Dermis blood vessel endothelial cell (primary cell): ENCODE data around the gene LMNA. TPM values are rescaled to one million over a fixed set of nuclear protein-coding genes. Genes with fewer than 3 reads are reported as not detected.
"Not testable (repeated sequence)": the region's sequence is repeated elsewhere in the genome, so short reads cannot be mapped to it uniquely, and the experiment has no call there.

Experiments used
- DNase-seq: peaks from one replicate; pipeline ENCODE4 v3.0.0; 2010
- total RNA-seq: library from RNA; depleted of rRNA; stranded (reverse); fragments of >200 nt; gene quantifications from 2 replicates; pipeline ENCODE4 v1.2.3, GENCODE V29; 2014

The LMNA gene
- total RNA-seq, 1 donor from 2014 or later, result 502 TPM

DNA sequence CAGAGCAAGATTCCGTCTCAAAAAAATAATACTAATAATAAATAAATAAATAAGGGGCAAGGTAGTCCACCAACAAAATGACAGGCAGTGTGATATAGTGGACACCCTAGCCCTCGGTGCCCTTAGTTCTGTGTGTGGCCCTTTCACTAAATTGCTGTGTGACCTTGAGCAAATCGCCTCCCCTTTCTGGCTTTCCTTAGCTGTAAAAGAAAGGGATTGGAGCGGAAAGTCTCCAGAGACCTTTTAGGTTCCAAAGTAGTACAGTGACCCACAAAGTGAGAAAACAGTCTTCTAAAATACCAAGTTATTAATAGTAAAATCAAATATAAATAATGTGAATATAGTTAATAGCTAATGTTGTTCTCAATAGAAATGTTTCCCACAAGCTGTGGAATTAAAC lies 7.6 kb downstream of the LMNA start:
- DNase-seq, result no peak

DNA sequence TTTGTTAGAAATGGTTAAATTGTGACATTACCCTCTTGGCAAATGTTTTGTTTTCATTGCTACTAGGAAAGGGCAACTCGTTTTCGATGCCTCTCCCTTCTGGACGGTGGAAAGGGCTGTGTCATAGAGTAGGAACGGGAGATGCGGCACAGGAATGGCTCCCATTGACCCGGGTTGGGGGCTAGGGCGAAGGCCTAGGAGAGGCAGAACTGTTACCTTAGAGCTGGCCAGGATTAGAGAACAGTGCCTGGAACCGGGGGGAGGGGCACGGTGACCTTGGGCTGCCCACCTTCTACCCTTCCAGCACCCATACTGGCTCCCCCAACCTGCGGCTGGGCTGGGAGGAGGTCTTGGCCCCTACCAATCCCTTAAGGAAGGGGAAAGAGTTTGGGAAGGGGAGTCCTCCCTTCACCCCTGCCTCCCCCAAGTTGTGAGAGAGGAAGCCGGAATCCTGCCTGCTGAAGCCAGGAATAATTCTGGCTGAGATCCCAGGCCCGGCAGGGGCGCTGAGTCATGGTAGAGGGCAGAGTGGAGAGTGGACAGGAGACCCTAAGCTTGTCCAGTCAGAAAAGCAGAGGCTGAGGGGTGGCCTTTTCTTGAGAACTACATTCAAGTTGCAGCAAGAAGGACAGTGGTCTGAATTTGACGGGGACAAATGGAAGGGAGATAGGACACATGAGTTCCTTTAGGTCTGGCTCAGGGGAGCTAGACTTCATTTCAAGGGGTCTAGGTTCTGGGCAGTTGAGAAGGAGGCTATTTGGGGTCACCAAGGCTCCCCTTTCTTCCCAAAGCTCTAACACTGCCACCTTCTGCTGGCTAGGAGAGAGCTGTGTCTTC lies 8.2 kb downstream of the LMNA start:
- DNase-seq, result peak; percentile 95

DNA sequence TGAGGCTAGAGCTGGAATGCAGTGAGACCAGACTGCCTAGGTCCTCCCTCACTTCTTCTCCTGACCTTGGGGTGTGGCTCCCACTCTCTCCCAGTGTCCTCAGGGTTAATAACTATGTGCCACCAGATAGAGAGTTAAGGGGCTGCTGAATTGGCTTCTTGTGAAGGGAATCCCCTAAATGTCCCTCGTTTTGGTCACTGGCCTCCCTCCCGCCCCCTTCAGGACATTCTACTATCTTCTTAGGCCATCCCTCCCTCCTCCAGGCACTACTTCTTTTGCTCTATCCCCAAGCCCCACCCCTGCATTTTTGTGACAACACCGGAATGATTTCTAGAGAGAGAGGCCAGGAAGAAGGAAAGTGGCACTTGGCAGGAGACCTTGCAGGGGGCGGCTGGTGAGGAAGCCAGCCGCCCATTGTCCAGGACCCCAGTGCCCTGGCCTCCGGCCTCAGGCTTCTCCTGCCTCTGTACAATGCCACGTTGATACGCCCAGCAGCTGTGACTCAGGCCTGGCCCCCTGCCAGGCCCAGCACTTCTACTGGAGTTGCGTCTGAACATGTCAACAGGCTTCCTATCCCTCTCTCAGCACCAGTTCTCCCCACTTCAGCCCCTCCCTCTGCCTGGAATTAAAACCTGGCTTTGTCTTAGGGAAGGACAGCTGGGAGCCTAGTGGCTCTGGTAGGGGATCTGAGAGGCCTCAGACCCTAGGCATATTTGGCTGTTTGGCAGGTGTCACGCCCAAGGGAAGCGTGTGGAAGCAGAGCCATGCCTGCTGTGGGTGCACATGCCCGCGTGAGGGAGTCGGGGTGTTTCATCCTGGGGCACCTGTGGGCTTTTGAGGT lies 9.1 kb downstream of the LMNA start:
- peak; percentile 98 for DNase-seq

DNA sequence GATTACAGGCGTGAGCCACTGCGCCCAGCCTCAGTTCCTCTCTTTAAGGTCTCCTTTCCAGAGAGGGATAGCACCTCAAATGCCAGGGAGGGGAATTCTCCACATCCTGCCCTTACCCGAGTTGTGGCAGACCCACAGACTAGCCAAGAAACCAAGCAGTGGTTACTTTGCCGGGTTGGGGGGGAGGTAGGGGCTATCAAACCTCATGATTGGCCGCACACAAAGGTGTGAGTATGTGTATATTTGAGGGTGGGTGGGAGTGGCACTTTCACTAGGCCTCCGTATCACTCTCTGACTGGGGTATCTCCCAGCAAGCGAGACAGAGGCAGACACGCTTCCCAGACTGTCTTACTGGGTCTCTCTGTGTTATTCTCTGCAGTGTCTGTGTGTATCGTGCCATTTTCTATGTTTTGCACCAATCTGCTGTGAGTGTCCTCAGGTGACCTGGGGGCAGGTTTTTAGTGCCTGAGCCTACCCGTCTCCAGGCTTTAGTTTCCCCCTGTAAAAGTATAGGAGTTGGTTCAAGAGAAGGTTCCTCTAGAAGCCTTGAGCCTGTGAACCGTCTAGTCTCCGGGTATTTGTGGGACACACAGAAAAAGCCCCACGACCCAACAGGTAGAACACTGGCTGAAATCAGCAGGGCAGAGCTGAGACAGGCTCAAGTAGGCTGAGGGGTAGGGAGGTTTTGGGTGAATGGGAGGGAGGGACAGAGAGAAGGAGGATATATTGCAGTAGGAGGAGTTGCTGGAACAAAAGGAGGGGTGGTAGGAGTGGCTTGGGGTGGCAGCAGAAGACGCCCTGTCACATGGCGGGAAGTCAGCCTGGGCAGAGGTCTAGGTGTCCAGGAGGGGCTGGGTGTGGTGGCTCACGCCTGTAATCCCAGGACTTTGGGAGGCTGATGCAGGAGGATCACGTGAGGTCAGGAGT lies 10.3 kb downstream of the LMNA start:
- peak; percentile 47 for DNase-seq

DNA sequence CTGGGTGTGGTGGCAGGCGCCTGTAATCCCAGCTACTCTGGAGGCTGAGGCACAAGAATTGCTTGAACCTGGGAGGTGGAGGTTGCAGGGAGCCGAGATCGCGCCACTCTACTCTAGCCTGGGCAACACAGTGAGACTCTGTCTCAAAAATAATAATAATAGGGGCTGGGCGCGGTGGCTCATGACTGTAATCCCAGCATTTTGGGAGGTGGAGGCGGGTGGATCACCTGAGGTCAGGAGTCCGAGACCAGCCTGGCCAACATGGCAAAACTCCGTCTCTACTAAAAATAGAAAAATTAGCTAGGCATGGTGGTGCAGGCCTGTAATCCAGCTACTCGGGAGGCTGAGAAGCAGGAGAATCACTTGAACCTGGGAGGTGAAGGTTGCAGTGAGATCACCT lies 11.0 kb downstream of the LMNA start:
- not testable (repeated sequence) for DNase-seq

DNA sequence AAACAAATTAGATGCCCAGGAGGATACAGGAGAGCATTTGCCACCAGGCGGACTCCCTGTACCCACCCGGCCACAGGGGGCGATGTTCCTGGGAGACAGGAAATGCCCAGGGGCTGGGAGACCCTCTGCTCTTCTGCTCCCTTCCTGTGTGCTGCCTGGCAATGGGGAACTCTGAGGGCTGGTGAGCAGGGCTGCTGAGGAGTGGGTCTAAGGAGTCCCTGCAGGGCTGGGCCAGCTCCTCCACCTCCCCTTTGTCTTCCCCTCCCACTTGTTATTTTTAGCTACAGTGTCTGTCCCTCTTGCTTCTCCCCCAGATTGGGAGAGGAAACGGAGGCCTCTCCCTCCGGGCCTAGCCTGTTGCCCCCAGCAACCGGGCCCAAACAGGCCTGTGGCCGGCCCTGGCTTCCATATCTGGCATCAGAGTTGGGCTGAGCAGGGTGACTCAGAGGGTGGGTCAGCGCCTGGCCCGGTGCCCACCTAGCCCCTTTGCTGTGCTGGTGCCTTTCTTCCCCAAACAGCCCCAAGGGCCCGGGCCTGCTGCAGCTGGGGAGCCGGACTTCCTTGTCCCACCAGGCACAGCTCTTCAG lies 11.6 kb downstream of the LMNA start:
- DNase-seq, result peak; percentile 97

DNA sequence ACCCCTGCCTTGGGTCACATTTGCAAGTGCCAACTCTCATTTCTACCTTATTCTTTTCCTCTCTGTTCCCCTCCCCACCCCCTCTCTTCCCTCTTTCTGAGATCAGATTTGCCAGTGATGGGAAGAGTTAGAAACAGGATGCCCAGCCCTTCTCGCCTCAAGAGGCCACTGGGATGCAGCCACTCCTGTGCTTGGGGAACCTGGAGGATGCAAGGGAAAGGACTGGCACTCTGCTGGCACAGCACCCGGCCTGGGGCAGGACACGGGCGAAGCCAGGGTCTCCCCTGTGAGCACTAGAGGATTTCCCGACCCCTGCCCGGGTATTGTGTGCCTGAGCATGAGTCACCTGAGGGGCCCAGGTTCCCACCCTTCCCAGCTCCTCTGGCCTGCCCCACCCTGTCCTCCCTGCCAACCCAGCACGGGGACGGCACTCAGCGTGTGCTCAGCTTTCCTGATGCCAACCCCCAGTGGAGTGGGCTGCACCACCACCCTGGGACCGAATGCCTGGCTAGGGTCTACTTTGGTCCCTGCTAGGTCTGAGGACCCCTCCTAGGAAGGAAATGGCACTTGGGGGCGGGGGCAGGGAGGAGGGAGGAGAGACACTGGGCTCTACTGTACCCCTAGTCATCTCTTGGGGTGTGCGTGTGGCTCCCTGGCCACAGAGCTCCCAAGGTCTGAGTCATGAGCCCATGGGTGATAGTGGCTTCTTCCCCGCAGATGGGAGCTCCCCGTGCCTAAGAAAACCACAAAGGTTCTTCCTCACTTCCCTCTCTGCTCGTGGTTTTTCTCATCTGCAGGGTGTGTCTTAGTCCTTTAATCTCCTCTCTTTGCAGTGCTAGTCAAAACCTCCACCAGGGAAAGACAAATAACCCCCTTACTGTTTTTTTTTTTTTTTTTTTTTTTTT lies 12.4 kb downstream of the LMNA start:
- peak; percentile 64 for DNase-seq

DNA sequence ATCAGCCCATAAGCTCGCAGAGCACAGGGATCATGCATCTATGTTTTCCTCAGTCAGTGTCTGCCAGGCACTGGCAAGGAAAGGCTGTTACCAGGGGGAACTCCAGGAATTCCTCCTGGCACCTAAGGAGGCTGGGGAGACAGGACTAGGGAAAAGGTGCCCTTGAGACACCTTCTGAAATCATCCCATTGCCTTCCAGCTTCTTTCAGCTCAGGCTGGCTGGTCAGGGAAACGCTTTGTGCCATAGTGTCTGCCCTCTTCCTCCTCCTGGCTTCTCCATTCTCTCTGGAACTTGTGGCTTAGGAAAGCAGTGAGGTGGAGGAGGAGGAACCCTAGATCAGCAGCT lies 13.8 kb downstream of the LMNA start:
- no peak for DNase-seq

DNA sequence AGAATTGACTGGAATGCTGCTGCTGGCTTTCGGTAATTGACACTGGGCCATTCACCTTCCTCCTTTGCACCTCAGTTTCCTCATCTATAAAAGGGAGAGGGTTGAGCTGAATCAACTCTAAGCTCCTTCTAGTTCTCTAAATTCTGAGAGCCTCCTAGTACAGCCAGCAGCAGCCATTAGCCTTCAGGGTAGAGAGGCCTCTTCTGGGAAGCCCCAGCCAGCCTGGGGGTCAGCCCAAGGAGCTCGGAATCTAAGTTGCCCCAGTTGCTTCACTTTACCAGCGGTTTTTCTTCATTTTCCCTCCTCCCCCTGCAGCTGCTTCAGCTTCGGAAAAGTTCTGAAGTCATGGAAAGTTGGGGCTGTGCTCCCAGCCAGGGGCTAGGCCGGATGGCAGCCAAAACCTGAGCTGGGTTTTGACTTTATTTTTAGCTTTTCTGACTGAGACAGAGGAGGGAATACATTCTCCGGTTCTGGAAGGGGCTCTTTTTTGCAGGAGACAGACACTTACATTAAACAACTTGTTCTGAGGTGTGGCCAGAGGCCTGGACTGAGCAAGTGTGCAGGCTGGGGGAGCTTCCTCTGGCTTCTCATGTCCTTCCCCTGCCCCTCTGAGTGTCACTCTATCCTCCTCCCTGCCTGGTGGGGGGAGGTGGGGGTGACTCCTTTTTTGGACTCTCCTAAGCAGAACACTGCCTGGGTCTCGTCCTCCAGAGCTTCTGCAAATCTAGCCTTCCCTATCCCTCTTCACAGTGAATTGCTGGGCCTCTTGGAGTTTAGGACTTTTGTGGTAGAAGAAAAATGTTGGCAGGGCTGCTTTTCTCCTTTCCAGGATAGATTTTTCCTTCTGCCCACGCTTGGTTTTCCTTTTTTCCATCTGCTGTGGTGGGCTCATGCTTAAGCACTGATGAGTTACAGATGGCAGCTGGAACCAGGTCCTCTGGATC lies 14.4 kb downstream of the LMNA start:
- peak; percentile 63 for DNase-seq

DNA sequence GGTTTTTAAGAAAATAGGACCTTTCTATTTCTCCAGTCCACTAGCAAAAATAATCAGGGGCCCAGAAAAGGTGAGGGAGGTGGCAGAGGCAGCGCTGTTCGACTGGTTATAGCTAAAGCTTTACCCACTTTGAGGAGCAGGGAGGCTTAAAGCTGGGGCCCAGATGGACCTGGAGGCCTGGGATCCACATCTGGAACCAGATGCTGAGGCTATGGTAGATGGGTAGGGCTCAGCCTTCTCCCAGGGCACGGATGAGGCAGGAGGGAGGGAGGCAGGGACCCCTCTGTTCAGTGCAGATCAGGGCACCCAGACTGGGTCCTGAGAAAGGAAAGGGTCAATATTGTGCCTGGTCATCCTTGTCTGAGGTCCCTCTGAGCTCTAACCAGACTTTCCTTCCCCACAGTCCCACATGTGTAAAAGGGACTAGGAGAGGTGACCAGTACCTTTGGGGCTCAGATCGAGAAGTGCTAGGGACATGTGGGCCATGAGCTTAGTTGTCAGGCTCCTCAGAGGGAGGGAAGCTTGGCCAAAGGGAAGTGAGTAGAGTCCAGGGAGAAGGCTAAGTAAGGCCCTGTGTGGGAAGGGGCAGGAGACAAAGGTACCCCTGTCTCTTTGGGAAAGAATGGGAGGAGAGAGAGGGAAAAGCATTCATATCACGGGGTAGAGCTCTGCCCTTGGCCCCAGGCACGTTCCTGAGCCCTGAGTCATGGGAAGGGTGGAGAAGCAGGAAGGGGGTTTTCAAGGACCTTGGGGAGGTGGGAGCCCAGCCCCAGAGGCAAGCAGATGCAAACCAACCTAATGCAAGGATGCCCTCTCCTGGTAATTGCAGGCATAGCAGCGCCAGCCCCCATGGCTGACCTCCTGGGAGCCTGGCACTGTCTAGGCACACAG lies 15.4 kb downstream of the LMNA start:
- DNase-seq, result peak; percentile 97

DNA sequence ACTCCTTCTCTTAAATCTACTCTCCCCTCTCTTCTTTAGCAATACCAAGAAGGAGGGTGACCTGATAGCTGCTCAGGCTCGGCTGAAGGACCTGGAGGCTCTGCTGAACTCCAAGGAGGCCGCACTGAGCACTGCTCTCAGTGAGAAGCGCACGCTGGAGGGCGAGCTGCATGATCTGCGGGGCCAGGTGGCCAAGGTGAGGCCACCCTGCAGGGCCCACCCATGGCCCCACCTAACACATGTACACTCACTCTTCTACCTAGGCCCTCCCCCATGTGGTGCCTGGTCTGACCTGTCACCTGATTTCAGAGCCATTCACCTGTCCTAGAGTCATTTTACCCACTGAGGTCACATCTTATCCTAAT lies 16.0 kb downstream of the LMNA start:
- no peak for DNase-seq

DNA sequence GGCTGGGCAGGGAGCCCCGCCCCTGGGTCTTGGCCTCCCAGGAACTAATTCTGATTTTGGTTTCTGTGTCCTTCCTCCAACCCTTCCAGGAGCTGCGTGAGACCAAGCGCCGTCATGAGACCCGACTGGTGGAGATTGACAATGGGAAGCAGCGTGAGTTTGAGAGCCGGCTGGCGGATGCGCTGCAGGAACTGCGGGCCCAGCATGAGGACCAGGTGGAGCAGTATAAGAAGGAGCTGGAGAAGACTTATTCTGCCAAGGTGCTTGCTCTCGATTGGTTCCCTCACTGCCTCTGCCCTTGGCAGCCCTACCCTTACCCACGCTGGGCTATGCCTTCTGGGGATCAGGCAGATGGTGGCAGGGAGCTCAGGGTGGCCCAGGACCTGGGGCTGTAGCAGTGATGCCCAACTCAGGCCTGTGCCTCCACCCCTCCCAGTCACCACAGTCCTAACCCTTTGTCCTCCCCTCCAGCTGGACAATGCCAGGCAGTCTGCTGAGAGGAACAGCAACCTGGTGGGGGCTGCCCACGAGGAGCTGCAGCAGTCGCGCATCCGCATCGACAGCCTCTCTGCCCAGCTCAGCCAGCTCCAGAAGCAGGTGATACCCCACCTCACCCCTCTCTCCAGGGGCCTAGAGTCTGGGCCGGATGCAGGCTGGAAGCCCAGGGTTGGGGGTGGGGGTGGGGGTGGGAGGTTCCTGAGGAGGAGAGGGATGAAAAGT lies 20.4 kb downstream of the LMNA start:
- no peak for DNase-seq

DNA sequence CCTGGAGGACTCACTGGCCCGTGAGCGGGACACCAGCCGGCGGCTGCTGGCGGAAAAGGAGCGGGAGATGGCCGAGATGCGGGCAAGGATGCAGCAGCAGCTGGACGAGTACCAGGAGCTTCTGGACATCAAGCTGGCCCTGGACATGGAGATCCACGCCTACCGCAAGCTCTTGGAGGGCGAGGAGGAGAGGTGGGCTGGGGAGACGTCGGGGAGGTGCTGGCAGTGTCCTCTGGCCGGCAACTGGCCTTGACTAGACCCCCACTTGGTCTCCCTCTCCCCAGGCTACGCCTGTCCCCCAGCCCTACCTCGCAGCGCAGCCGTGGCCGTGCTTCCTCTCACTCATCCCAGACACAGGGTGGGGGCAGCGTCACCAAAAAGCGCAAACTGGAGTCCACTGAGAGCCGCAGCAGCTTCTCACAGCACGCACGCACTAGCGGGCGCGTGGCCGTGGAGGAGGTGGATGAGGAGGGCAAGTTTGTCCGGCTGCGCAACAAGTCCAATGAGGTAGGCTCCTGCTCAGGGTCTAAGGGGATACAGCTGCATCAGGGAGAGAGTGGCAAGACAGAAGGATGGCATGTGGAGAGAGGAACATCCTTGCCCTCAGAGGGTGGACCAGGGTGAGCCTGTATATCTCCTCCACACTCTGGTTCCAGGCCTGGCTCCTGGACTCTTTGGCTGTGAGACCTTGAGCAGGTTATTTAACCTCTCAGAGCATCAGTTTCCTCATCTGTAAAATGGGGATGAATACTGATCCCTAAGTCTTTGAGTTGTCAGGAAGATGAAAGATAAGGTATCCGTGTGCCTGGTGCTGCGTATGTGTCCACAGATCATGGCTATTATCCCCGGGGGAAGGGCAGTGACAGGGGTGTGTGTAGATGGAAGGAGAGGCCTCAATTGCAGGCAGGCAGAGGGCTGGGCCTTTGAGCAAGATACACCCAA lies 21.7 kb downstream of the LMNA start:
- no peak for DNase-seq

DNA sequence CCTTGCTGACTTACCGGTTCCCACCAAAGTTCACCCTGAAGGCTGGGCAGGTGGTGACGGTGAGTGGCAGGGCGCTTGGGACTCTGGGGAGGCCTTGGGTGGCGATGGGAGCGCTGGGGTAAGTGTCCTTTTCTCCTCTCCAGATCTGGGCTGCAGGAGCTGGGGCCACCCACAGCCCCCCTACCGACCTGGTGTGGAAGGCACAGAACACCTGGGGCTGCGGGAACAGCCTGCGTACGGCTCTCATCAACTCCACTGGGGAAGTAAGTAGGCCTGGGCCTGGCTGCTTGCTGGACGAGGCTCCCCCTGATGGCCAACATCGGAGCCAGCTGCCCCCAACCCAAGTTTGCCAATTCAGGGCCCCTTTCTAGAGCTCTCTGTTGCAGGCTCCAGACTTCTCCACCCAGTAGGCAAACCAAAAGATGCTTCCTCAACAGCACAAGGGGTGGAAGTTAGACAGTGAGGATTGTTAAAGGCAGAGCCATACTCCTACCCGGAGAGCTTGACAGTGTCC lies 22.5 kb downstream of the LMNA start:
- no peak for DNase-seq

DNA sequence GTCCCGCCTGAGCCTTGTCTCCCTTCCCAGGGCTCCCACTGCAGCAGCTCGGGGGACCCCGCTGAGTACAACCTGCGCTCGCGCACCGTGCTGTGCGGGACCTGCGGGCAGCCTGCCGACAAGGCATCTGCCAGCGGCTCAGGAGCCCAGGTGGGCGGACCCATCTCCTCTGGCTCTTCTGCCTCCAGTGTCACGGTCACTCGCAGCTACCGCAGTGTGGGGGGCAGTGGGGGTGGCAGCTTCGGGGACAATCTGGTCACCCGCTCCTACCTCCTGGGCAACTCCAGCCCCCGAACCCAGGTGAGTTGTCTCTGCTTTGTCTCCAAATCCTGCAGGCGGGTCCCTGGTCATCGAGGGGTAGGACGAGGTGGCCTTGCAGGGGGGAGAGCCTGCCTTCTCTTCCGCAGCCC lies 24.0 kb downstream of the LMNA start:
- no peak for DNase-seq

DNA sequence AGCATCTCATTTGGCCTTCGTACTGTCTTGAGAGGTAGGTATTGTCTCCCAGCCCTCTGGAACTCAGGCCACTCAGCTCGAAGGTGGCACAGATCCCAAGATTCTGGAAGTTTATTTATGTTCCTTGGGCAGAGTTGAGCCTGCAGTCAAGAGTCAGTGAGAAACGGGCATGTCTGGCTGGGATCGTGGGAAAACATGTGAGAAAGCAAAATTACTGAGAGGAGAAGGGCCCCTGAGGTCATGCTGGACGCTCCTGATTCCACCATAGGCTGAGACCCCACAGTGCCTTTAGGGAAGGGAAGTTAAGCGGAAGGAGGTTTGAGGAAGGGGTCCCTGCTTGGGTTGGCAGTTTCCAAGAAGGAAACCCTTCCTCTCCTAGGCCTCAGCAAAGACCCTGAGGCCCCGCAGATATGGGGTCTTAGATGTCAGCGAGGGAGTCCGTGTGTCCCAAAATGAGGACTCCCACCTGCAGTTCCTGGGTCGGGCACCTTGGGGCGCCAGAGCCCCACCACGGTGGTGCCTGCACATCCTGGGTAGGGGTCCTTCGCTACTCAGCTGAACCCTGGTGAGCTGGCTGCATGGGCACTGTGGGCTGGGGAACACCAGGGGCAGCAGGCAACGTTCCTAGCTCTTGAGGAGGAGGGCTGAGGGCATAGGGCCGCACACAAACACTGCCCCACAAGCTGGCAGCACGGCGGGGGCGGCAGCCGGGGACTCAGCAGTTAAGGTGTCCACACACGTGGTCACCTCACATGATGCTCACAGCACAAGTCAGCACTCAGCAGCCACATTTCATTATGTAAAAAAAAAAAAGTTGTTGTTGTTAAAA lies 26.6 kb downstream of the LMNA start:
- peak; percentile 47 for DNase-seq
